Erythroblast (primary cell): ENCODE results near the gene GRXCR1.

Experiments
- GATA1 ChIP-seq: IDR thresholded peaks from 2 replicates; pipeline ENCODE4 v1.6.1; 2011; ENCODE audit warnings: low read depth, mild to moderate bottlenecking, control low read depth, low read length, moderate library complexity
- POLR2A ChIP-seq: IDR thresholded peaks from 2 replicates; pipeline ENCODE4 v1.6.1; 2011; ENCODE audit warnings: mild to moderate bottlenecking, low read length

- TF ChIP-seq POLR2A (no peak), GATA1 (no peak)
Observed at GRCh38 chr4:42945874-42946273, 53.4 kb downstream of the GRXCR1 start.
